SK-MEL-5 (cell line): ENCODE measurements around the gene CLIP4. TPM values are rescaled to one million over a fixed set of nuclear protein-coding genes. Genes with fewer than 3 reads are reported as not detected.

Experiments used
- DNase-seq: peaks from one replicate; pipeline ENCODE4 v3.0.0-alpha.2; 2016; ENCODE audit warnings: low read depth, low spot score
- in situ Hi-C: cut with HindIII; loops from 2 replicates; pipeline ENCODE4 v1.10.0; 2016; ENCODE audit warnings: low sequenced_read_pairs, high pct_unique_total_duplicates, low pct_unique_long_range_greater_than_20kb
- total RNA-seq: library from RNA; depleted of rRNA; stranded (reverse); fragments of >200 nt; shearing (Covaris generic); gene quantifications from 2 replicates; pipeline ENCODE4 v1.2.3, GENCODE V29; 2014

CLIP4 gene
- total RNA-seq, 1 experiment from 2014 or later = 68.7 TPM

DNA sequence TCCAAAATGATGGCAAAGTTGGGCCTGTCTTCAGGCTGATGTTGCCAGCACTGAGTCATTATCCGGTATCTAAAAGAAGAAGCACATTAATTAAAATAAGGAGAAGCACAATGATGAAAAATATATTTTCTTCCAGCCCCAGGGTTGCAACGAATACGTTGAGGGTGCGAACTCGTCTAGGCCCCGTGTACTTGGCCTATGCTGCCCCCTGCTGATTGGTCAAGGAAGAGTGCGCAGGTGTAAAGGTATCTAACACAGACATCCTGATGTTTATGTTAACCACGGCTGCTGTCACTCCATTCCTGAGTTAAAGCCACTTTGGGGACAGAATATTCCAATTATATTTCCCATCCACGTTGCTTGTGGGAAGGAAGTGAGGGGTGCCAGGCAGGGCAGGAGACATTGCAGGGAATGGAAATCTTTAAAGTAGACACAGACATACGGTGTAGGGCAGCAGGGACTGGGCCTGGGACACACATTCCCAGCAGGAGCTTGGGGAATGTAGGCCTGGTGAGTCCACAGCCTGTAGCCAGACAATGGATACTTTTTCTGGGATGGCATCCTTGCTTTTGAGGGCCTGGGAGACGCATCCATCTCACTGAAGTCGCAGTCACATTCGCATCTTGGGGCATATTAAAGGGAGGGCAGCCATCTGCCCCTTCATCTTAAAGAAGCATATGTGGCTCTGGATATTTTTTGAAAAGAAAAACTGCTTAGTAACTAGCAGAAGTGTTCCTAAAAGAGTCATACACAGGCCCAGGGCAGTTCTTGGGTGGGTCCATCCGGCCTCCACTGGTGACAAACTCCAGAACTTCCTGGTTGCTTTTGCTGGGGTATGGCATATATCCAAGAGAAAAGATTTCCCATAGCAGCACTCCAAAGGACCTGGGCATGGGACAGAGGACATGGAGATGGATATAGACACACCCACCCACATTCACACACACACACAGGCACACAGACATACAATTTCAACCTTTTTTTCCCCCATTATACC is 81.9 kb downstream of the CLIP4 start:
- peak; percentile 78 for DNase-seq
- in situ Hi-C loops = loop anchor here (10.0 kb wide), 1 partner anchor 242 kb away; no protein-coding TSS in a partner anchor

- no peak for DNase-seq
- in situ Hi-C loops = no loop called here
Measured at GRCh38 chr2:29201979-29202378, 86.8 kb downstream of the CLIP4 start.

GRCh38 chr2:29202819-29203495 is 87.7 kb downstream of the CLIP4 start:
- no peak for DNase-seq
- in situ Hi-C loops = no loop called here

GRCh38 chr2:29206941-29207340 is 91.7 kb downstream of the CLIP4 start:
- in situ Hi-C loops = no loop called here
- no peak for DNase-seq

GRCh38 chr2:29207352-29208148 is 92.3 kb downstream of the CLIP4 start:
- DNase-seq = no peak
- in situ Hi-C loops = no loop called here

DNA sequence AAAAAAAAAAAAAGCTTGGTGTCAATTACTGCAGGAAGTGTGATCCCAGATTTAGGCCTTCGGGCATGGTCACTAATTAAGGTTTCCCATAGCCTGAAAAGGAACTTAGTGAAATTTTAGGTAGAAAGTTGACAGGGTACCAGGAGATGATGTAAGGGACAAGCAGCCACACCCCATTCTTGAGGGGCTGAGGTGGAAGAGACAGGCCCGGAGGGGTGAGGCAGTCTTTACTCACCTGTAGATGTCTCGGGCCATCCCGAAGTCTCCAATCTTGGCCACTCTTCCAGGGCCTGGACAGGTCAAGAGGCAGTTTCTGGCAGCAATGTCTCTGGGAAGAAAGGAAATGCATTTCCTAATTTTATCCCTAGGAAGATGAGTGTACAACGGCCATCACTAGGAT is 94.3 kb downstream of the CLIP4 start:
- no peak for DNase-seq
- in situ Hi-C loops = no loop called here

- in situ Hi-C loops = no loop called here
- DNase-seq = peak; percentile 55
Measured at GRCh38 chr2:29212009-29212408, 96.8 kb downstream of the CLIP4 start.

GRCh38 chr2:29213888-29214291 is 98.7 kb downstream of the CLIP4 start:
- no peak for DNase-seq
- in situ Hi-C loops = no loop called here

DNA sequence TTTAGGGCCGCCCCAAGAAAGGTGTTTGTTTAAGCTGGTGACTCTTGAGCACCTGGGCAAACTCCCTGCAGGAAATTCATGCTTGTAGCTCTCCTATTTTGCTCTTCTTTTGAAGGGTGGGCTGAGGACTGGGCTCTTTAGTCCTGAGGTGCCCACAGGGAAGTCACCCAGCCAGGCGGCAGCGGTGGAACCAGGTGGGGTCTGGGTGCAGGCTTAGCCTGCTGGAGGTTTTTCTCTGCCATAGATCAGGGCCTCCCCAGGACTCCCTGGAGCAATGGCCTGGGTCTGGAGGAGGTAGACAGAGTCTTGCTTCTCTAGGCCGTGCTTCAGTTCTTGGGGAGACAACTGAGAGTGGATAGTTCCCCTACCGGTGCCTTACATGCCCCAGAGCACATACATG is 99.9 kb downstream of the CLIP4 start:
- no peak for DNase-seq
- in situ Hi-C loops = no loop called here

- in situ Hi-C loops = no loop called here
- DNase-seq = no peak
Measured at GRCh38 chr2:29215739-29216608, 100.8 kb downstream of the CLIP4 start.

- in situ Hi-C loops = no loop called here
- no peak for DNase-seq
Measured at GRCh38 chr2:29216609-29216909, 101.3 kb downstream of the CLIP4 start.

GRCh38 chr2:29218071-29218470 is 102.9 kb downstream of the CLIP4 start:
- in situ Hi-C loops = no loop called here
- no peak for DNase-seq

GRCh38 chr2:29218550-29219125 is 103.4 kb downstream of the CLIP4 start:
- no peak for DNase-seq
- in situ Hi-C loops = no loop called here

DNA sequence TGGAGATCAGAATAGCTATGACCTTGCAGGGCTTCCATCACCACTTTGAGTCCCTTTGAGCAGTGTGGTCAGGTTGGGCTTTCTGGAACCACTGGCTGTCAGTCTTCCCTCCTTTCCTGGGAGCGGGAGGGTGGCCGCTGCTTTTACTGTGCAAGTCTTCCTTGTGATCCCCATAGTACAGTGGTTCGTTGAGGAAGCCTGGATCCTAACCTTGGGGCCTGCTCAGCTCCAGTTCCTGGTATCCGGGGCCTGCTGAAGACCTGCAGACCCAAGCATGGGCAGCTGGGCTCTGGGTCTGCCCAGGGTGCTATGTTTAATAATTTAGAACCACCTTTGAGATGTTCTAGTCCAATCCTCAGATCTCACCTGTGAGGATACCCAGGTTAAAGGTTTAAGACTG is 104.2 kb downstream of the CLIP4 start:
- DNase-seq = no peak

DNA sequence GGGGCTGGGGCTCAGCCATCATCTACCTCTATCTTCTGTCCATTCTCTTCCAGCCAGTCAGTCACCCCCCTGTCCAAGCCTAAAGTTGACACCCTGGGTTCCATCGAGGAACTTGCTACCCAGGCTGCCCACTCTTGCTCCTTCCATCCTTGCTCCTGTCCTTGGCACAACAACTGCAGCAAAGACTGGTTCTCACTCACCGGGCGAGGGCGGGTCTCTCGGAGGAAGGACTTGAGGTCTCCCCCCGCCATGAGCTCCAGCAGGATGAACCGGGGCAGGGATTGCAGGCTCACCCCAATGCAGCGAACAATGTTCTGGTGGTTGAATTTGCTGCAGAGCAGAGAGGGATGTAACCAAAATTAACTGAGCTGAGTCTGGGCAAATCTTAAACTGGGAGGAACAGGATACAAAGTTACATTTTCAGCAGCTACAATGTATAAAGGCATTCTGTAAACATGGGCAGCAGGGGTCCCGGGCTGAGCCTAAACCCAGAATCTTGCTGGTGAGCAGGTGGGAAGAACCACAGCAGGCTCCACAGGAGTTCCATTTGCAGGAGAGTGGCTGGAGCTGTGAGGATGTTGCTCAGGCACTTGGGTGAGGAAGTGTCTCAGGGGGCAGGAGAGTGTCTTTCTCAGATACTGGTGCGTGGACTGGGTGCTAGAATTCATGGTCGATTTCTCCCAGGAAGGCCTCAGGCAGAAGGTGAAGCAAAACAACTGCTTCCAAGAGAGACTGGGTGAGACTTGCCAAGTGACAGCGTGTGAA is 105.5 kb downstream of the CLIP4 start:
- in situ Hi-C loops = no loop called here
- DNase-seq = no peak

More for the DNA sequence above, 104.2 kb downstream of the CLIP4 start:
- in situ Hi-C loops = no loop called here

- DNase-seq = no peak
- in situ Hi-C loops = no loop called here
Measured at GRCh38 chr2:29222381-29223179, 107.4 kb downstream of the CLIP4 start.
